IPS DF 6.9 (cell line): ENCODE results near the gene ALPP.
"Not testable (repeated sequence)": the region's sequence is repeated elsewhere in the genome, so short reads cannot be mapped to it uniquely, and the experiment has no call there.

Source experiments
- DNase-seq: peaks from one replicate; pipeline ENCODE4 v3.0.0-alpha.2; 2013; ENCODE audit warnings: low read depth, low spot score
- H3K27ac ChIP-seq: one replicate; pipeline ENCODE4 v1.5.1; 2013; ENCODE audit warnings: low read length, control low read depth
- H3K27me3 ChIP-seq: 2 replicates; pipeline ENCODE4 v1.6.1; 2013; ENCODE audit warnings: mild to moderate bottlenecking, low read length; ENCODE audit not compliant: control insufficient read depth, insufficient read depth
- H3K36me3 ChIP-seq: 2 replicates; pipeline ENCODE4 v1.6.1; 2013; ENCODE audit warnings: low read length; ENCODE audit not compliant: control insufficient read depth, insufficient read depth
- H3K4me1 ChIP-seq: 2 replicates; pipeline ENCODE4 v1.6.1; 2013; ENCODE audit warnings: low read length; ENCODE audit not compliant: control insufficient read depth, insufficient read depth
- H3K4me3 ChIP-seq: 2 replicates; pipeline ENCODE4 v1.5.1; 2013; ENCODE audit warnings: mild to moderate bottlenecking, low read length
- H3K9me3 ChIP-seq: 2 replicates; pipeline ENCODE4 v1.6.1; 2013; ENCODE audit warnings: low read length, inconsistent platforms; ENCODE audit not compliant: control insufficient read depth, insufficient read depth
- WGBS: extraction: QIAGEN DNeasy Blood & Tissue Kit; methylation state at CpG from one replicate; pipeline ENCODE4 v1.1.7; 2013; ENCODE audit warnings: mixed read lengths, missing lambda C conversion rate; ENCODE audit not compliant: insufficient read length, insufficient coverage; 5-methylcytosine and 5-hydroxymethylcytosine counted together

The ALPP gene

DNA sequence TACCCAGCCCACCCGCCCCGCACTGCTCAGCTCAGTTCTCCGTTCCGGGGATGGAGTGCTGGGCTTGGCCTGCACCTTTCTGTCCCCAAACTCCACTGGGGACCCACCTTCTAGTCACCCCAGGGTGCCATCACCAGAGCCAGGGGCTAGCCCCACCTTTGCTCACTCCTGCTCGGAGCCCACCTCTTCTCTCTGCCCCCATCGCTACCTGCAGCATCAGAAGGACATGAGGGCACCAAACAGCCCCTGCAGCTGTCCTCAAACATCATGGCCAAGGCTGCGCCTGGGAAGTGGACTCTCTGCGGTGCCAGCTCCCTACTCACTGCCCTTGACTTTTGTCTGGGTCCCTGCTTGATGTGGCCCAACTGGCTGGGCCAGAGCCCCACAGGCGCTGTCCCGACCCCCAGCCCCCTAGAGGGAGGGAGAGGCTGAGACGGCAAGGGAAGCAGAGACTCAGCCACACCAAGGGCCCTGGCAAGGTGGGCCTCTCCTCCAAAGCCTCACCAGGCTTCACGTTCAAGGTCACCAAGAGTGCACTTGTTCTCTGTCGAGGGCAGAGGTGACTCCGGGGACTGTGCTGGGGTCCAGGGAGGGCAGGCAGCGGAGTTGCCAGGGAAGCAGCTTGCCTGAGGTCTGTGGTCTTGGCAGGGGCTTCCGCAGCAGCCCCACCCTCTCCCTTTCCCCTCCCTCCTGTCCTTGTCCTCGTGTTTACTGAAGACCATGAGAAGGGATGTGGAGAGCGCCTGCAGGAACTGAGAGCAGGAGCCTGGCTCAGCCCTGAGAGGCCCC lies 13.6 kb upstream of the ALPP start:
- H3K27ac ChIP-seq, H3K27me3 ChIP-seq, H3K9me3 ChIP-seq, H3K36me3 ChIP-seq, H3K4me3 ChIP-seq, DNase-seq, H3K4me1 ChIP-seq: not testable (repeated sequence)
- WGBS = no CpG with 5 or more reads among the region's 18 CpGs

DNA sequence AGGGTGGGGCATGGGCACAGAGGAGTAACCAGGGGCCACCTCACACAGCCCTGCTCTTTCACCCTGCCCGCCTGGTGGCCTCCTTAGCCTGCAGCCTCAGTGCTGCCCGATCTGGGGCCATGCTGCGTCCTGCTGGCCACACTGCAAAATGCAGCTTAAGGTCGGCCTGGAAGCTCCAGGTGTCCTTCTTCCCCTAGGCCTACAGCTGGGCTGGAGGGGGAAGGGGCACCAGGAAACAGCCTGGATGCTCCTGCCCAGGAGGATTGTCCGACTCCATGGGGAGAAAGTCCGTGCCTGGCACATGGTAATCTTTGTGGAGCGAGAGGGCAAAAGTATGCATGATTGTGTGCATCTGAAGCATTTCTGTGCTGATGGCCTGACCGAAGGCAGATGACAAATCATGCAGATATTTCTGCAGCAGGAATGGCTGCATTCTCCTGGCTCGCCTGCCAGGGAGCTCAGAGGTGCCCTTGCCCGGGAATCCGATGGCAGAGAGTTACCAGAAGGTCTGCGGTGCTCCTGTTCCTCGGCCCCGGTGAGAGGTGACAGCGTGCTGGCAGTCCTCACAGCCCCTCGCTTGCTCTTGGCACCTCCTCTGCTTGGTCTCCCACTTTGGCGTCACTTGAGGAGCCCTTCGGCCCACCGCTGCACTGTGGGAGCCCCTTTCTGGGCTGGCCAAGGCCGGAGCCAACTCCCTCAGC lies 12.8 kb upstream of the ALPP start:
- Histone ChIP-seq H3K4me3 (no peak overlapping the region), H3K36me3 (no peaks in the 10 kb centered on the region), H3K27ac (no peak overlapping the region), H3K27me3 (no peaks in the 10 kb centered on the region), H3K9me3 (no peaks in the 10 kb centered on the region), H3K4me1 (peaks cover 5% of the 10 kb centered on the region)
- no CpG with 5 or more reads among the region's 20 CpGs for WGBS
- no peak for DNase-seq

DNA sequence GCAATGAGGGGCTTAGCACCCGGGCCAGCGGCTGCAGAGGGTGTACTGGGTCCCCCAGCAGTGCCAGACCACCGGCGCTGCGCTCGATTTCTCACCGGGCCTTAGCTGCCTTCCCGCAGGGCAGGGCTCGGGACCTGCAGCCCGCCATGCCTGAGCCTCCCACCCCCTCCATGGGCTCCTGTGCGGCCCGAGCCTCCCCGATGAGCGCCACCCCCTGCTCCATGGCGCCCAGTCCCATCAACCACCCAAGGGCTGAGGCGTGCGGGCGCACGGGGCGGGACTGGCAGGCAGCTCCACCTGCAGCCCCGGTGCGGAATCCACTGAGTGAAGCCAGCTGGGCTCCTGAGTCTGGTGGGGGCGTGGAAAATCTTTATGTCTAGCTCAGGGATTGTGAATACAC lies 12.1 kb upstream of the ALPP start:
- not testable (repeated sequence) for H3K9me3 ChIP-seq, H3K27ac ChIP-seq, H3K4me3 ChIP-seq, H3K4me1 ChIP-seq, H3K36me3 ChIP-seq, DNase-seq, H3K27me3 ChIP-seq
- WGBS = no CpG with 5 or more reads among the region's 23 CpGs

DNA sequence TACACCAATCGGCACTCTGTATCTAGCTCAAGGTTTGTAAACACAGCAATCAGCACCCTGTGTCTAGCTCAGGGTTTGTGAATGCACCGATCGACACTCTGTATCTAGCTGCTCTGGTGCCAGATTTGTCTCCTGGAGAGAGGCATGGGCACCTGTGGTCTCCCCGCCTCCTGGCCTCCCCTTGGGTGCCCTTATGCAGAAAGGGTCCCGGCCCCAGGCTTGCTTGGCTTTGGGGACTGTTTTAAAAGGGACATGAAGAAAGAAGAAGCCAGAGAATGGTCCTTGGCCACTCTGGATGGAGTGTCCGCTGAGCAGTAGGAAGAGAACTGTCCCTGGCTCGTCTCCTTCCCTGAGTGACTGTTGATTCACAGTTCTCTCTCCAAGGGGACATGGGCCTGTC lies 11.5 kb upstream of the ALPP start:
- H3K27ac ChIP-seq = no peak overlapping the region
- H3K27me3 ChIP-seq = no peaks in the 10 kb centered on the region
- no peaks in the 10 kb centered on the region for H3K9me3 ChIP-seq
- DNase-seq = no peak
- peaks cover 5% of the 10 kb centered on the region for H3K4me1 ChIP-seq
- whole genome bisulfite sequencing = no CpG with 5 or more reads among the region's 7 CpGs
- H3K36me3 ChIP-seq = no peaks in the 10 kb centered on the region
- H3K4me3 ChIP-seq = no peak overlapping the region

DNA sequence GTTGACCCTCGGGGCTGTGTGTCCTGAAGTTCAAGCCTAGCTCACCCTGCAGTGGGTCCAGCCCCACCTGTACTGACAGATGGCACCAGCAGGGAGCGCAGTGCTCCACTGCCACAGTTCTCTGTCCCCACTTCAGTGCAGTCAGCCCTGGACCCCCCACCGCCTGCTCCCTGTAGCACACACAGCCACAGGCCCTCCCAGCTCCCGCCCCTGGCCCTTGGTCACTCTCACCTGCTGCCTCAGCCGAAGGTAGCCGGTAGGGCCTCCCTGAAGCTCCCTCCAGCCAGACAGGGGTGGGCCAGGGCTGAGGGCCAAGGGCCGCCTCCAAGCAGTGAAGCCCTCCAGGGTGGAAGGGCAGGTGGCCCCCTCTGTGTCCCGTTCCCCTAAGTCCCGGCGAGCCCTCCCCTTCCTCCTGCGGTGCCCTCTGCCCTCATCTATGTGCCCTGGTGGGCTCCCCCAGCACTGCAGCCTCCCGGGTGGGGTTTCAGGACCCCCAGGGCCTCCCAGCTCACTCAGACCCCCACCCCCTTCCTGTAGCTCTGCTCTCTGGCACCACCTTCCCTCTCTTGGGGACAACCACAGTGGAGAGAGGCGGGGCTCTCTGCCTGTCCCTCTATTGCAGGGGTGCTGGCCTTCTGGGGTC lies 10.8 kb upstream of the ALPP start:
- Histone ChIP-seq H3K27ac (no peak overlapping the region), H3K4me3 (no peak overlapping the region), H3K36me3 (no peaks in the 10 kb centered on the region), H3K27me3 (no peaks in the 10 kb centered on the region), H3K9me3 (no peaks in the 10 kb centered on the region), H3K4me1 (peaks cover 5% of the 10 kb centered on the region)
- no CpG with 5 or more reads among the region's 13 CpGs for WGBS
- no peak for DNase-seq

DNA sequence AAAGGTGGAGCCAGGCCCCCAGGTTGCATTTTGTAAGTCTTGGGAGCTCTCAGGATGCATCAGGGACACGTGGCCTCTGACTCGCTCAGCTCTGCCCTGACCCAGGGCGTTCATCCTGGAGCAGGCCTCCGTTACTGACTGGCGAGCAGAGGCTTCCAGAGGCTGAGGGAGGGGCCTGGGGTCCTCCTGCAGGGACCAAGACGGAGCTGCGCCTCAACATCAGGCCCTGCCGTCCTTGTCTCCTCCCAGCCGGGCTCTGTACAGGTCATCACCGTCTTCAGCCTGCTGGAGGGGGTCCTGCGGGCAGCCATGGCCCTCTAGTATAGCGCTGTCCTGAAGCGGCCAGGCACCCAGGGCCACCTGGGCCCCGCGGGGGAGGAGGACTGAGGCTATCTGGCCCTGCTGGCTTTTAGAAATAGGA lies 10.2 kb upstream of the ALPP start:
- H3K27me3 ChIP-seq = no peaks in the 10 kb centered on the region
- H3K27ac ChIP-seq = no peak overlapping the region
- H3K9me3 ChIP-seq = no peaks in the 10 kb centered on the region
- H3K4me1 ChIP-seq = peaks cover 5% of the 10 kb centered on the region
- H3K4me3 ChIP-seq = no peak overlapping the region
- no peak for DNase-seq
- no CpG with 5 or more reads among the region's 15 CpGs for WGBS
- no peaks in the 10 kb centered on the region for H3K36me3 ChIP-seq

DNA sequence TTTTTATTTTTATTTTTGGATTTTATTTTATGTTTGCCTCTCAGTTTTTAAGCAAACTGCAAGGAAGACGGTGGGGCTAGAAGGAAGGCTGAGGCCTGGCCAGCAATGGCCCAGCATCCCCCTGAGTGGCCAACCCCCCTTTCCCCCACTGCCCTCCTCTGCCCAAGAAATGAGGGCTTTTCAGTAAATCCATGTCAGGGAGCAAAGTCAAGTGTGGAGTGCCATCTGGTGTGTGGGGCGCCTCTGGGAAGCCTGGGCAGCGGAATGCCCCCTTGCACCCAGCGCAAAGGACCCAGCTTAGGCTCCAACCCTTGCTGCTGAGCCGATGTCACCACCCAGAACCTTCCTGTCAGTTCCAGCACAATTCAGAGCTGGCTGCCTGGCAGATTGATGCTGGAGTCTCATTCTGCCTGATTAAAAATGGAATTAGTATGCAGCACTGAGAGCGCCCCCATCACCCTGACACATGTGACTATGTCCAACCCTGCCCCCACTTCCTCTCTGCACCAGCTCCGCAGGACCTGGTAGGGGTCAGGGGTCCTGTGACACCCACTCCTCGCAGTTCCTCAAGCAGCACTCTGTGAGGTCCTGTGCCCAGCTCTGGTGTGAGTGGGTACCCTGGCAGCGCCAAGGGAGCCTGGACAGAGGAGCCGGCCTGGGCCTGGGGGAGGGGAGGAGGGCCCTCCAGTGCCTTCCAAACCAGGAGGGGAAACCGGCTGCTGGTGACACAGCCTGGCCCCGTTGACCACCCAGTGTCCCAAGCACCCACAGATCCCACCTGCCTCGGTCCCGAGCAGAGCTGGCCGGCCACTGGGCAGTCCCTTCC lies 9.2 kb upstream of the ALPP start:
- no peak for DNase-seq
- H3K36me3 ChIP-seq = no peaks in the 10 kb centered on the region
- no CpG with 5 or more reads among the region's 15 CpGs for WGBS

DNA sequence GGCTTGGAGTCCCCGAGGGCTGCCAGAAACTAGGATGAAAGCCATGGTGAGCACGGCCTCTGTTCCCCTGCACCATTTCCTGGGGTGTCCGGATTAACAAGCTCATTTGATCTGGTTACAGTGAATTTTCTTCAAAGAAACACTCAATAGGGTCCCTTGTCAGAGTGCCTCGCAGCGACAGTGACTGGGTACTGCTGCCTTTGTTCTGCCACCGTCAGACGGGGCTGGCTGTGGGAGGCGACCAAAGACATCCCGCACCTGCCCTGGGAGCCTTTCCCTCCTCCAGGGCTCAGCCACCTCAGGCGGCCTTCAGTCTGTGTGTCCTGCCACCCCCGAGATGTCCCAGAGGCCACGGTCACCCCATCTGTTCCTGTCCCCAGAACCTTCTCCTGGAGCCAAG lies 8.5 kb upstream of the ALPP start:
- H3K36me3 ChIP-seq, H3K9me3 ChIP-seq, DNase-seq, H3K4me1 ChIP-seq, H3K27me3 ChIP-seq, H3K4me3 ChIP-seq, H3K27ac ChIP-seq: not testable (repeated sequence)
- no CpG with 5 or more reads among the region's 12 CpGs for WGBS

More for the DNA sequence above, 9.2 kb upstream of the ALPP start:
- no peak overlapping the region for H3K4me3 ChIP-seq
- no peaks in the 10 kb centered on the region for H3K9me3 ChIP-seq
- H3K27me3 ChIP-seq = no peaks in the 10 kb centered on the region
- no peak overlapping the region for H3K27ac ChIP-seq
- peaks cover 5% of the 10 kb centered on the region for H3K4me1 ChIP-seq

DNA sequence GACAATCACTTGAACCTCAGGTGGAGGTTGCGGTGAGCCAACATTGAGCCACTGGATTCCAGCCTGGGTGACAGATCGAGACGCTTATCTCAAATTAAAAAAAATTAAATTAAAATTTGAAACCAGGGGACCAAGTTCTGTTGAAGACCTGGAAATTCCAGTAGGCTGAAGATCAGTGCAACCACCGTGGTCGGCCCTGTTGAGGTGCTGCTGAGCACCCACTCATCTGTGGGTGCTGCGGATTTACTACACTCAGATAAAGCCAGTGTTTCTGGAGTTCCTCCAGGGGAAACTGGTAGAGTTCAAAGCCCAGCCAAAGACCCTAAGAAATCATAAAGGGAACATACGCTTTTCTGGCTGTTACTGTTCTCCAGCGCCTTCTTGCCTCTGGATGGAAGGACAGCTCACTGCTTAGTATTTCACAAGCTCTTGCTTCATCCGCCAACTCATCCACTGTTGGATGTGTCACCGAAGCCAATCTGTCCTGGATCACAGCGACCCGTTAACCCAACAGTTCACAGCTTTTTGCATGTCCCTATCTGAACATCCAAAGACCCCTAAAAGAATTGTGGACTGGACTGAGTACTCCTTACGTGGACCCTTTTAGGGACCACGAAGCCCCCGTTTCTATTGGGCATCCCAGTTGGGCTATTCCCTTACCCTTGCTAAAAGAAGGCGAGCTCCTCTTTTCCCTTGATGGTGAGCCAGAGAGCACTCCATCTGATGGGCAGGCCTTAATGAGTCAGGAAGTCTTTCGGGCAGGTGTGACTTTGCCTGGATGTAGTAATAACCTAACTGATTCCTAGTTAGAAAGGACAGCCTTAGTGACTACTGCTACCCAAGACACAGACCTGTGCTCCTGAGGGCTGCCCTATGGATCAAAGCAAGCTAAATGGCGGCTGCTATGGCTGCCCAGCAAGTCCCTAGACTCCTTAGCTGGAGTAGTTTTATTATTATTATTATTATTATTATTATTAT lies 6.0 kb upstream of the ALPP start:
- no peak overlapping the region for H3K4me3 ChIP-seq
- no CpG with 5 or more reads among the region's 18 CpGs for WGBS
- H3K27ac ChIP-seq = no peak overlapping the region
- no peak for DNase-seq
- H3K36me3 ChIP-seq = no peaks in the 10 kb centered on the region
- H3K4me1 ChIP-seq = peaks cover 3% of the 10 kb centered on the region
- no peaks in the 10 kb centered on the region for H3K27me3 ChIP-seq
- no peaks in the 10 kb centered on the region for H3K9me3 ChIP-seq
